ENCODE measurements around the gene RAD17. TPM values are rescaled to one million over a fixed set of nuclear protein-coding genes. Genes with fewer than 3 reads are reported as not detected.

The RAD17 gene
- 10 to 100 TPM; 22.5 to 24.9 TPM for total RNA-seq

DNA sequence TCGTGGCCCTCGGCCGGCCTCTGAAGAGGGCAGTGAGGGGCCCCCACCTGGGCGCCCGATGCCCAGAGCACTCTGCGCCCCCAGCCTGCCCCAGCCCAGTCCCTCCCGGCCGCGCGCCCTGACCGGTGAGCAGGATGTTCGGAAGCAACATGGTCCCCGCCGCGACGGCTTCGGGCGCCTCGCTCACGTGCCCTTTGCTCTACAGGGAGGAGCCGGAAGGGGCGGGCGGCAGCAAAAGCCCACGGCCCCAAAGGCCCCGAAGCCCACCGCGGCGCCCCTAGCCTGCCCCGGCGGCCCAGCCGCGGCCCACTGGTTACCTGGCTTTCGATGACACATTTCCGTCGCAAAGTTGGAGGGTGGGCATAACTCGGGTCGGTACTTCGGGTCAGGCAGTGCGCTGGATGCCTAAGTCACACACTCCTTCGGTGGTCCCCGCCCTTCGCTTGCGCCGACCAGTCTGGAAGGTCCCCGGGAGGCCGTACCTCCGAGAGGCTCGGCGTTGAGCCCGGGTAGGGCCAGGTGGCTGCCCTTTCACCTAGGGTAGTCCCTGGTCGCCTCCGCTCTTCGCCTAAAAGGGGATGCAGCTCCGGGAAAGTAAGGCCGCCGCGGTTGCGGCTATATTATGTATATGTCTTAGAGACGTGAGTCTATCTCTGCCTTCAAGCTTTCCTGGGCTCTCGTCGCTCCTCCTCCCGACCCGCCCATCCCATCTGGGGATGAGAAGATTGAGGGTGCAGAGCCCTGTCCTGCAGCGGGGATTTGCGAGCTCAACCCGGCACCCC is at the start of gene RAD17, which contains the start of the genes AK6 and TAF9:
Gene RAD17 (plus strand): TSS at position 479 of the 782 bp plus-strand sequence. CDS start 2,391 bp downstream, outside the sequence.
Gene AK6 (minus strand): TSS at position 181 of the 782 bp plus-strand sequence. CDS start 30 bp downstream, at position 151.
Gene TAF9 (minus strand): TSS at position 181 of the 782 bp plus-strand sequence. CDS start 3,783 bp downstream, outside the sequence.

DNA sequence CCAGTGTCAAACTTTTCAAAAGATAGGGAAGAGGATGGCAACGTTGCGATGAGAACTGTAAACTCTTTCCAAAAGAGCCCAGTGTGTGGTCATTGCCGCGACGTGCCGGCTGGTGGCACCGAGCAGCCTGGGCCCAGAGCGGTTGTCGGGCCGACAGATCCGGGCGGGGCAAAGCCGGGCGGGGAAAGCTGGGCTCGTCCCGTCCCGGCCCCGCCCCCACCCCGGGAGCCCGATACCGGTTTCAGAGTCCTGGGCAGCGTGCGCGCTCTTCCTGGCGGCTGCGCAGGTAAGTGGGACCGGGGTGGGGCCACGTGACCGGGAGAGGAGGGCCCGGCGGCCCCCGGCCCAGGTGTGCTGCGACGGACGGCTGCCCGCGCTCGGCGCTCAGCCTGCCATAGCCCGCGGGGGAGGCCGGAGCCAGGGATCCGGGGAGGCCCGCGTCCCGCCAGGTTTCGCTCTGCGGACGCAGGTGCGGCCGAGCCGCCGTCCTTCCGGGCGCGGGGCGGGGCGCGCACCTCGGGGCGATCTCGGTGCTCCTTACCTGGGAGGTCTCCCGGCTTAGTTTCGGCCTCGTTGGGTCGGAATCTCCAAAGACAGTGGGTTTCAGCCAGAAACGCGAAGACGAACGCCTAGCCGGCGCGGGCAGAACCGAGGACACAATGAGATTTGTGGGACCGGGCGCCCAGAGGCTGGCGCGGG is 45.4 kb downstream of the RAD17 start, which contains the start of gene MARVELD2:
Gene MARVELD2 (plus strand): TSS at position 232 of the 699 bp plus-strand sequence. CDS start 4,270 bp downstream, outside the sequence.

Other genes starting within 250 kb of the RAD17 start
- 100 to 1,000 TPM; 122 to 123 TPM for gene CCNB1, start 202.7 kb upstream of the RAD17 start, total RNA-seq
- 10 to 100 TPM; 30.8 to 31.5 TPM for gene CENPH, start 180.2 kb upstream of the RAD17 start, total RNA-seq
- gene CDK7, start 134.9 kb upstream of the RAD17 start, total RNA-seq: 10 to 100 TPM; 18.8 to 19.7 TPM
- gene CCDC125, start 37.0 kb upstream of the RAD17 start, total RNA-seq: 10 to 100 TPM in 1 of 2 experiments, 1 to 10 TPM in 1; 9.6 to 11.0 TPM
- 10 to 100 TPM; 27.8 to 32.0 TPM for gene AK6, start 298 bp upstream of the RAD17 start, total RNA-seq
- 10 to 100 TPM; 45.4 to 49.2 TPM for gene TAF9, start 298 bp upstream of the RAD17 start, total RNA-seq
- gene MARVELD2, start 45.3 kb downstream of the RAD17 start, total RNA-seq: under 1 TPM; 0.30 to 0.46 TPM
- gene OCLN, start 123.0 kb downstream of the RAD17 start, total RNA-seq: 1 to 10 TPM; 2.2 to 2.9 TPM
- gene GTF2H2C, start 190.4 kb downstream of the RAD17 start, total RNA-seq: 10 to 100 TPM; 32.4 to 32.6 TPM